Keratinocyte (primary cell): ENCODE results near the gene POLE. TPM values are rescaled to one million over a fixed set of nuclear protein-coding genes. Genes with fewer than 3 reads are reported as not detected.

ENCODE experiments used
- DNase-seq: peaks from one replicate; pipeline ENCODE4 v3.0.0-alpha.2; 2011; ENCODE audit warnings: low read depth, missing footprints, low spot score
- FAIRE-seq: peaks from 2 replicates; lab custom pipeline; 2011; peaks lifted over from hg19 to GRCh38; lab: Jason Lieb, UNC
- H2AFZ ChIP-seq: 2 replicates; pipeline ENCODE4 v1.6.0; 2012; ENCODE audit warnings: low read length, control low read depth, inconsistent platforms; ENCODE audit not compliant: control insufficient read depth
- H3K27ac ChIP-seq: 2 replicates; pipeline ENCODE4 v1.5.1; 2011; ENCODE audit warnings: low read length; ENCODE audit not compliant: control insufficient read depth, insufficient read depth
- H3K27me3 ChIP-seq: 3 replicates; pipeline ENCODE4 v1.6.0; 2011; ENCODE audit warnings: low read length; ENCODE audit not compliant: control insufficient read depth, insufficient read depth; ENCODE audit errors: extremely low read depth
- H3K36me3 ChIP-seq, 2 experiments: 2 replicates in 1 of 2; 3 replicates in 1 of 2; pipeline ENCODE4 v1.5.1; 2011; ENCODE audit warnings: low read length in 2 of 2, mild to moderate bottlenecking in 1 of 2; ENCODE audit not compliant: control insufficient read depth in 2 of 2, insufficient read depth in 2 of 2; ENCODE audit errors: extremely low read depth in 1 of 2
- H3K4me1 ChIP-seq: 3 replicates; pipeline ENCODE4 v1.5.1; 2011; ENCODE audit warnings: low read length; ENCODE audit not compliant: control insufficient read depth, insufficient read depth; ENCODE audit errors: extremely low read depth
- H3K4me2 ChIP-seq: 3 replicates; pipeline ENCODE4 v1.6.0; 2011; ENCODE audit warnings: low read depth, low read length; ENCODE audit not compliant: control insufficient read depth, insufficient read depth; ENCODE audit errors: extremely low read depth
- H3K4me3 ChIP-seq, 3 experiments: fragments of 200-600 bp in 1 of 3; sonication (generic) in 1 of 3; 2 replicates in 2 of 3; 3 replicates in 1 of 3; pipeline ENCODE4 v1.5.1; 2011 to 2016; ENCODE audit warnings: low read length in 3 of 3, mild to moderate bottlenecking in 3 of 3, control low read depth in 2 of 3, inconsistent platforms in 1 of 3, low read depth in 1 of 3, mixed read lengths in 1 of 3, mixed run types in 1 of 3, moderate library complexity in 1 of 3; ENCODE audit not compliant: control insufficient read depth in 2 of 3, insufficient read depth in 2 of 3; ENCODE audit errors: extremely low read depth in 1 of 3
- H3K79me2 ChIP-seq: 2 replicates; pipeline ENCODE4 v1.6.0; 2012; ENCODE audit warnings: low read length; ENCODE audit not compliant: control insufficient read depth, insufficient read depth
- H3K9ac ChIP-seq: 3 replicates; pipeline ENCODE4 v1.6.0; 2011; ENCODE audit warnings: low read length; ENCODE audit not compliant: control insufficient read depth, insufficient read depth; ENCODE audit errors: extremely low read depth
- H3K9me1 ChIP-seq: 3 replicates; pipeline ENCODE4 v1.6.0; 2011; ENCODE audit warnings: low read length; ENCODE audit not compliant: control insufficient read depth, insufficient read depth; ENCODE audit errors: extremely low read depth
- H3K9me3 ChIP-seq: 2 replicates; pipeline ENCODE4 v1.5.1; 2012; ENCODE audit warnings: low read depth, low read length; ENCODE audit not compliant: control insufficient read depth
- H4K20me1 ChIP-seq: 3 replicates; pipeline ENCODE4 v1.6.0; 2011; ENCODE audit warnings: low read length; ENCODE audit not compliant: control insufficient read depth, insufficient read depth; ENCODE audit errors: extremely low read depth
- CTCF ChIP-seq, 3 experiments: IDR thresholded peaks in 1 of 3; conservative IDR thresholded peaks in 1 of 3; optimal IDR thresholded peaks in 1 of 3; 2 replicates in 2 of 3; 3 replicates in 1 of 3; pipeline versions ENCODE3 to v1.5.1; 2011; ENCODE audit warnings: low read length in 3 of 3, mild to moderate bottlenecking in 3 of 3, moderate library complexity in 2 of 3, control low read depth in 1 of 3, inconsistent platforms in 1 of 3; ENCODE audit not compliant: insufficient read depth in 2 of 3; ENCODE audit errors: extremely low read depth in 1 of 3
- EZH2 ChIP-seq: IDR thresholded peaks from one replicate; pipeline ENCODE4 v1.6.1; 2012; ENCODE audit warnings: inconsistent platforms, mild to moderate bottlenecking, low read length, moderate library complexity
- dilution Hi-C: fragments of 300-500 bp; cut with MboI; formaldehyde crosslinking; loops from one replicate; pipeline ENCODE4 v1.7.0; 2020; ENCODE audit warnings: low sequenced_read_pairs; ENCODE audit not compliant: extremely low pct_ligation_motif_present
- polyA plus RNA-seq, 5 experiments: library from polyadenylated mRNA; depleted of rRNA in 3 of 5; stranded (reverse) in 3 of 5; stranded (forward) in 1 of 5; unstranded in 1 of 5; fragments of >200 nt; gene quantifications; 1 replicate in 1 of 5; 2 replicates in 3 of 5; 3 replicates in 1 of 5; pipeline versions ENCODE4 v1.2.1 to v1.2.3, GENCODE V29; 2011 to 2012; ENCODE audit warnings: missing spikeins in 2 of 5, low read depth in 1 of 5, low replicate concordance in 1 of 5

POLE gene
- polyA plus RNA-seq, 1 donor (not counting 4 experiments of a cell fraction or from before 2014, with no cell fraction given): 14.8 TPM

GRCh38 chr12:132710405-132711079 is 23.4 kb upstream of the POLE start, which contains the start of gene PGAM5:
TSS of gene PGAM5 (plus strand) at chr12:132710842. CDS start at chr12:132710877, 35 bp downstream.
- Histone ChIP-seq H3K27ac (peak within 1 kb of the TSS; percentile 76), H2AFZ (peak within 1 kb of the TSS; percentile 86), H3K9ac (peak within 1 kb of the TSS; percentile 87), H3K9me3 (no peaks in the 10 kb centered on the region), H4K20me1 (peaks cover 6% of the 10 kb centered on the region), H3K9me1 (no peaks in the 10 kb centered on the region), H3K4me1 (peaks cover 15% of the 10 kb centered on the region), H3K4me2 (peak within 1 kb of the TSS; percentile 92), H3K4me3 (peak within 1 kb of the TSS; percentile 82 to 96 (median 89)), H3K79me2 (peaks cover 48% of the 10 kb centered on the region), H3K27me3 (no peaks in the 10 kb centered on the region), H3K36me3 (peaks cover 0 to 10% of the 10 kb centered on the region in 2 experiments)
- dilution Hi-C loops: no loop called here
- no peak for TF ChIP-seq CTCF (optimal IDR thresholded peaks at IDR 0.05 in 1 of 3, IDR thresholded peaks at IDR 0.05 in 1 of 3, conservative IDR thresholded peaks at IDR 0.05 in 1 of 3; ENCODE audit: extremely low read depth in 1 of 3, insufficient read depth in 2 of 3, low read length in 3 of 3)
- TF ChIP-seq EZH2: no peak
- FAIRE-seq: no peak
- peak; percentile 63 for DNase-seq

- no peak for FAIRE-seq
These were observed 22.9 kb upstream of the POLE start for GRCh38 chr12:132710043-132710404.

More at GRCh38 chr12:132710043-132710404, 22.9 kb upstream of the POLE start:
- Histone ChIP-seq H4K20me1 (peaks cover 6% of the 10 kb centered on the region), H3K4me3 (peak overlapping the region; percentile 82 to 96 (median 89)), H3K9me3 (no peaks in the 10 kb centered on the region), H3K4me2 (peak overlapping the region; percentile 92), H3K27me3 (no peaks in the 10 kb centered on the region), H3K79me2 (peaks cover 47% of the 10 kb centered on the region), H3K4me1 (peaks cover 15% of the 10 kb centered on the region), H3K9ac (peak overlapping the region; percentile 87), H3K9me1 (no peaks in the 10 kb centered on the region), H3K27ac (peak overlapping the region; percentile 76), H2AFZ (peak overlapping the region; percentile 86), H3K36me3 (peaks cover 0 to 9% of the 10 kb centered on the region in 2 experiments)
- DNase-seq: no peak
- TF ChIP-seq EZH2: no peak
- dilution Hi-C loops: no loop called here
